IMR-90 (cell line): ENCODE measurements around the gene SYPL1. TPM values are rescaled to one million over a fixed set of nuclear protein-coding genes. Genes with fewer than 3 reads are reported as not detected.

Experiments used
- ATAC-seq: fragments of 200-7000 bp; cut with Tn5 transposase; 2 replicates; pipeline ENCODE4 v1.9.1; 2020; ENCODE audit warnings: low read depth, mild to moderate bottlenecking, moderate library complexity
- BruUV-seq: library from RNA; stranded (reverse); fragments of 400-500 nt; replicated peaks from 2 replicates; lab custom pipeline; 2021; lab: Mats Ljungman, UMichigan
- CTCF ChIA-PET: fragments of 300-600 bp; formaldehyde crosslinking; extraction: SDS; loops from one replicate; lab custom pipeline; 2021; ENCODE audit warnings: antibody characterized with exemption; lab: Yijun Ruan, JAX
- POLR2A ChIA-PET: fragments of 300-600 bp; sonication (Branson Sonifier 250); formaldehyde crosslinking; loops from one replicate; lab custom pipeline; 2022; ENCODE audit warnings: antibody characterized with exemption; ENCODE audit not compliant: unreplicated experiment; lab: Charles Lee
- DNase-seq: peaks from one replicate; pipeline ENCODE4 v3.0.0; 2013
- H2AFZ ChIP-seq: replicated peaks from 2 replicates; pipeline ENCODE3; 2013; ENCODE audit warnings: low read length, mild to moderate bottlenecking; ENCODE audit not compliant: poor library complexity
- H2AK5ac ChIP-seq: 2 replicates; pipeline ENCODE4 v1.6.1; 2013; ENCODE audit warnings: low read depth, low read length, inconsistent platforms
- H2AK9ac ChIP-seq: replicated peaks from 2 replicates; pipeline ENCODE3; 2013; ENCODE audit warnings: mild to moderate bottlenecking, low read depth, low read length, moderate library complexity; ENCODE audit not compliant: poor library complexity
- H2BK120ac ChIP-seq: 2 replicates; pipeline ENCODE4 v1.6.1; 2013; ENCODE audit warnings: low read depth, low read length, inconsistent platforms
- H2BK15ac ChIP-seq: 3 replicates; pipeline ENCODE4 v1.6.1; 2013; ENCODE audit warnings: low read depth, low read length, inconsistent platforms
- H2BK20ac ChIP-seq: 2 replicates; pipeline ENCODE4 v1.6.1; 2013; ENCODE audit warnings: low read depth, mild to moderate bottlenecking, inconsistent platforms, low read length, moderate library complexity
- H2BK5ac ChIP-seq: 2 replicates; pipeline ENCODE4 v1.6.1; 2013; ENCODE audit warnings: mild to moderate bottlenecking, low read depth, low read length, inconsistent platforms; ENCODE audit not compliant: poor library complexity, severe bottlenecking
- H3K14ac ChIP-seq: replicated peaks from 2 replicates; pipeline ENCODE4 v1.6.1; 2013; ENCODE audit warnings: low read depth, low read length, inconsistent platforms
- H3K18ac ChIP-seq: 2 replicates; pipeline ENCODE4 v1.6.1; 2013; ENCODE audit warnings: low read depth, low read length, control low read depth
- H3K23ac ChIP-seq: 2 replicates; pipeline ENCODE4 v1.6.1; 2013; ENCODE audit warnings: low read depth, low read length, inconsistent platforms
- H3K27ac ChIP-seq: 2 replicates; pipeline ENCODE4 v1.5.1; 2013; ENCODE audit warnings: mild to moderate bottlenecking, control low read depth, low read length; ENCODE audit not compliant: insufficient read depth
- H3K27me3 ChIP-seq: 2 replicates; pipeline ENCODE4 v1.6.1; 2013; ENCODE audit warnings: low read length; ENCODE audit not compliant: control insufficient read depth, insufficient read depth
- H3K36me3 ChIP-seq: 2 replicates; pipeline ENCODE4 v1.6.1; 2013; ENCODE audit warnings: low read length, mixed read lengths; ENCODE audit not compliant: control insufficient read depth, insufficient read depth
- H3K4ac ChIP-seq: 2 replicates; pipeline ENCODE4 v1.6.1; 2013; ENCODE audit warnings: low read depth, low read length, inconsistent platforms
- H3K4me1 ChIP-seq: 2 replicates; pipeline ENCODE4 v1.6.1; 2013; ENCODE audit warnings: low read length, mixed read lengths; ENCODE audit not compliant: control insufficient read depth, insufficient read depth
- H3K4me2 ChIP-seq: 2 replicates; pipeline ENCODE4 v1.6.1; 2013; ENCODE audit warnings: low read depth, mild to moderate bottlenecking, control low read depth, low read length, moderate library complexity
- H3K4me3 ChIP-seq: 2 replicates; pipeline ENCODE4 v1.5.1; 2013; ENCODE audit warnings: low read depth, mild to moderate bottlenecking, control low read depth, low read length, moderate library complexity; ENCODE audit not compliant: insufficient read depth
- H3K56ac ChIP-seq: 2 replicates; pipeline ENCODE4 v1.6.1; 2013; ENCODE audit warnings: low read length, inconsistent platforms; ENCODE audit not compliant: insufficient read depth; ENCODE audit errors: extremely low read depth
- H3K79me1 ChIP-seq, 2 experiments: 2 replicates each; pipeline ENCODE4 v1.6.1; 2013; ENCODE audit warnings: low read length in 2 of 2, inconsistent platforms in 1 of 2, low read depth in 1 of 2
- H3K9ac ChIP-seq: 2 replicates; pipeline ENCODE4 v1.6.1; 2013; ENCODE audit warnings: low read depth, low read length, control low read depth
- H3K9me1 ChIP-seq: 2 replicates; pipeline ENCODE4 v1.6.1; 2013; ENCODE audit warnings: low read length, inconsistent platforms; ENCODE audit not compliant: insufficient read depth
- H3K9me3 ChIP-seq: 2 replicates; pipeline ENCODE4 v1.6.1; 2013; ENCODE audit warnings: low read length; ENCODE audit not compliant: control insufficient read depth, insufficient read depth
- H4K20me1 ChIP-seq: 2 replicates; pipeline ENCODE4 v1.6.1; 2013; ENCODE audit warnings: low read length, inconsistent platforms; ENCODE audit not compliant: insufficient read depth
- H4K5ac ChIP-seq: 2 replicates; pipeline ENCODE4 v1.6.1; 2013; ENCODE audit warnings: mild to moderate bottlenecking, low read depth, low read length, control low read depth
- H4K8ac ChIP-seq, 2 experiments: 2 replicates each; pipeline ENCODE4 v1.6.1; 2013; ENCODE audit warnings: low read depth in 2 of 2, low read length in 2 of 2, control low read depth in 1 of 2, inconsistent platforms in 1 of 2
- H4K91ac ChIP-seq: 2 replicates; pipeline ENCODE4 v1.6.1; 2013; ENCODE audit warnings: low read depth, low read length, inconsistent platforms; ENCODE audit not compliant: insufficient read depth
- CEBPB ChIP-seq: IDR thresholded peaks from 2 replicates; pipeline ENCODE4 v1.6.1; 2012; ENCODE audit warnings: low read depth, low read length, improper control_type of control experiment
- FOS ChIP-seq: fragments of 150-350 bp; IDR thresholded peaks from 2 replicates; pipeline ENCODE4 v1.6.1; 2016; ENCODE audit warnings: low read depth, low read length
- MAFK ChIP-seq: IDR thresholded peaks from 2 replicates; pipeline ENCODE4 v1.6.1; 2012; ENCODE audit warnings: low read depth, low read length, improper control_type of control experiment
- MAZ ChIP-seq: IDR thresholded peaks from 2 replicates; pipeline ENCODE4 v1.6.1; 2012; ENCODE audit warnings: low read depth, mild to moderate bottlenecking, low read length, improper control_type of control experiment, moderate library complexity, borderline replicate concordance
- MXI1 ChIP-seq: IDR thresholded peaks from 2 replicates; pipeline ENCODE4 v1.6.1; 2012; ENCODE audit warnings: low read depth, mild to moderate bottlenecking, low read length, moderate library complexity, borderline replicate concordance
- NFE2L2 ChIP-seq: fragments of 150-350 bp; IDR thresholded peaks from 2 replicates; pipeline ENCODE4 v1.6.1; 2016; ENCODE audit warnings: low read depth, mild to moderate bottlenecking, low read length
- RAD21 ChIP-seq: IDR thresholded peaks from 2 replicates; pipeline ENCODE4 v1.6.1; 2012; ENCODE audit warnings: low read length, improper control_type of control experiment
- RCOR1 ChIP-seq: IDR thresholded peaks from 2 replicates; pipeline ENCODE4 v1.6.1; 2012; ENCODE audit warnings: mild to moderate bottlenecking, low read length, improper control_type of control experiment; ENCODE audit not compliant: insufficient replicate concordance
- RFX5 ChIP-seq: IDR thresholded peaks from 2 replicates; pipeline ENCODE4 v1.8.0; 2012; ENCODE audit warnings: low read depth, mild to moderate bottlenecking, low read length, moderate library complexity
- WGBS, 2 experiments: methylation state at CpG; one replicate each; pipeline versions ENCODE4 v1.1.5 to v1.1.7; 2013; ENCODE audit warnings: missing lambda C conversion rate in 2 of 2; ENCODE audit not compliant: insufficient read length in 1 of 2; ENCODE audit errors: extremely low coverage in 2 of 2; 5-methylcytosine and 5-hydroxymethylcytosine counted together
- dilution Hi-C: fragments of 300-500 bp; cut with HindIII; formaldehyde crosslinking; loops from one replicate; pipeline ENCODE4 v1.14.3; 2018; ENCODE audit warnings: low sequenced_read_pairs; ENCODE audit not compliant: unreplicated experiment
- in situ Hi-C: fragments of 300-500 bp; cut with MboI; formaldehyde crosslinking; loops from 3 replicates; pipeline ENCODE4 v1.14.3; 2019; ENCODE audit warnings: low sequenced_read_pairs, inconsistent platforms, mixed read lengths
- intact Hi-C: fragments of 100-400 bp; cut with micrococcal nuclease; formaldehyde crosslinking; loops from 2 replicates; pipeline ENCODE4 v1.10.0; 2022
- polyA plus RNA-seq, 3 experiments: library from polyadenylated mRNA; depleted of rRNA; stranded (reverse); fragments of >200 nt; gene quantifications; 2 replicates each; pipeline ENCODE4 v1.2.3, GENCODE V29; 2012; ENCODE audit warnings: low replicate concordance in 1 of 3
- total RNA-seq: library from RNA; depleted of rRNA; stranded (reverse); fragments of >200 nt; gene quantifications from 2 replicates; pipeline ENCODE4 v1.2.3, GENCODE V29; 2012
- TF ChIP-seq, protein P1 (sequence below): fragments of 150-350 bp; IDR thresholded peaks from 2 replicates; pipeline ENCODE4 v1.6.1; 2017; ENCODE audit warnings: mild to moderate bottlenecking, antibody characterized with exemption, low read length, low read depth
- TF ChIP-seq, protein P2 (sequence below): fragments of 150-350 bp; IDR thresholded peaks from 2 replicates; pipeline ENCODE4 v1.6.1; 2016; ENCODE audit warnings: low read depth, mild to moderate bottlenecking, low read length, moderate library complexity, borderline replicate concordance

SYPL1 gene
- total and polyA plus RNA-seq, 2 of the 4 experiments (the other 2 are of a cell fraction) = 19.0 to 45.0 TPM

DNA sequence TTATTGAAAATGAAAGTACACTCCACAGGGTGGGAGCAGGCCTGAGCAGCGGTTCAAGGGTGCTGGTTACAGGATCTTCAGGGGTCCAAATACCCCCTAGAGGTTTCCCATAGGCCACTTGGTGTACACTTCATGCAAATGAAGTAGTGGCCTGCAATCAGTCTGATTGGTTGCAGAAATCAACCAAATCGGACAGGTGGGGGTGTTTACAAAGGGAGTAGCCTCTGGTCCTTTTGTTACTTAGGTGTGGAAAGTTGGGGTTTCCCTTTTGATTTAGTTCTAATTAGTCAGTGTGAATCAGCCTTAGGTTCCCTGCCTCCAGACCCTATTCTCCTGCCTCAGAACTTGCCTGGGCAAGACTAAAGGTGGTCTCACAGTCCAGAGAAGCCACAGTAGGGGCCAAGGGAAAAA is 49.6 kb downstream of the SYPL1 start:
- CTCF ChIA-PET = no interaction called here
- H2BK20ac ChIP-seq = no peak overlapping the region
- H3K14ac ChIP-seq = no peak overlapping the region
- dilution Hi-C loops = no loop called here
- H3K9me3 ChIP-seq = no peaks in the 10 kb centered on the region
- H4K20me1 ChIP-seq = no peaks in the 10 kb centered on the region
- H3K56ac ChIP-seq = no peak overlapping the region
- no peak overlapping the region for H2BK15ac ChIP-seq
- H4K8ac ChIP-seq = no peak overlapping the region; a peak in 1 of 4 replicates
- ATAC-seq (no peak), DNase-seq (no peak)
- no peaks in the 10 kb centered on the region for H3K79me1 ChIP-seq
- H3K36me3 ChIP-seq = no peaks in the 10 kb centered on the region
- POLR2A ChIA-PET = no interaction called here
- no peak overlapping the region for H3K4ac ChIP-seq
- no peak overlapping the region for H2AK9ac ChIP-seq
- no peak overlapping the region for H2BK5ac ChIP-seq
- TF ChIP-seq FOS (no peak), NFE2L2 (no peak), RCOR1 (no peak), MXI1 (no peak), RFX5 (no peak), MAFK (no peak), MAZ (no peak), RAD21 (no peak), CEBPB (no peak)
- TF ChIP-seq, protein P1, sequence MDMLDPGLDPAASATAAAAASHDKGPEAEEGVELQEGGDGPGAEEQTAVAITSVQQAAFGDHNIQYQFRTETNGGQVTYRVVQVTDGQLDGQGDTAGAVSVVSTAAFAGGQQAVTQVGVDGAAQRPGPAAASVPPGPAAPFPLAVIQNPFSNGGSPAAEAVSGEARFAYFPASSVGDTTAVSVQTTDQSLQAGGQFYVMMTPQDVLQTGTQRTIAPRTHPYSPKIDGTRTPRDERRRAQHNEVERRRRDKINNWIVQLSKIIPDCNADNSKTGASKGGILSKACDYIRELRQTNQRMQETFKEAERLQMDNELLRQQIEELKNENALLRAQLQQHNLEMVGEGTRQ = no peak
- TF ChIP-seq, protein P2, sequence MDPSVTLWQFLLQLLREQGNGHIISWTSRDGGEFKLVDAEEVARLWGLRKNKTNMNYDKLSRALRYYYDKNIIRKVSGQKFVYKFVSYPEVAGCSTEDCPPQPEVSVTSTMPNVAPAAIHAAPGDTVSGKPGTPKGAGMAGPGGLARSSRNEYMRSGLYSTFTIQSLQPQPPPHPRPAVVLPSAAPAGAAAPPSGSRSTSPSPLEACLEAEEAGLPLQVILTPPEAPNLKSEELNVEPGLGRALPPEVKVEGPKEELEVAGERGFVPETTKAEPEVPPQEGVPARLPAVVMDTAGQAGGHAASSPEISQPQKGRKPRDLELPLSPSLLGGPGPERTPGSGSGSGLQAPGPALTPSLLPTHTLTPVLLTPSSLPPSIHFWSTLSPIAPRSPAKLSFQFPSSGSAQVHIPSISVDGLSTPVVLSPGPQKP = no peak
- H3K23ac ChIP-seq = no peak overlapping the region
- H2AK5ac ChIP-seq = no peak overlapping the region
- no peak overlapping the region for H3K18ac ChIP-seq
- no CpG with 5 or more reads among the region's 2 CpGs for WGBS, 2 experiments
- H3K9me1 ChIP-seq = peaks cover 8% of the 10 kb centered on the region
- peaks cover 7% of the 10 kb centered on the region; the same call in 1 of the 2 replicates for H3K4me1 ChIP-seq
- H4K5ac ChIP-seq = no peak overlapping the region
- H2BK120ac ChIP-seq = no peak overlapping the region
- H3K9ac ChIP-seq = no peak overlapping the region
- in situ Hi-C loops = no loop called here
- no peaks in the 10 kb centered on the region for H3K27me3 ChIP-seq
- BruUV-seq = no TSS peak
- H2AFZ ChIP-seq = no peak overlapping the region
- H3K4me2 ChIP-seq = no peak overlapping the region
- no peak overlapping the region for H3K27ac ChIP-seq
- intact Hi-C loops = no loop called here
- no peak overlapping the region for H3K4me3 ChIP-seq
- no peak overlapping the region for H4K91ac ChIP-seq
